COLO668 (cell line): Measurements from ENCODE around the gene DUSP22.
"Not testable (repeated sequence)": the region's sequence is repeated elsewhere in the genome, so short reads cannot be mapped to it uniquely, and the experiment has no call there.

Source experiments
- DNase-seq: peaks from one replicate; lab custom pipeline; 2025; ENCODE audit not compliant: unreplicated experiment; lab: John Stamatoyannopoulos, UW

The DUSP22 gene

DNA sequence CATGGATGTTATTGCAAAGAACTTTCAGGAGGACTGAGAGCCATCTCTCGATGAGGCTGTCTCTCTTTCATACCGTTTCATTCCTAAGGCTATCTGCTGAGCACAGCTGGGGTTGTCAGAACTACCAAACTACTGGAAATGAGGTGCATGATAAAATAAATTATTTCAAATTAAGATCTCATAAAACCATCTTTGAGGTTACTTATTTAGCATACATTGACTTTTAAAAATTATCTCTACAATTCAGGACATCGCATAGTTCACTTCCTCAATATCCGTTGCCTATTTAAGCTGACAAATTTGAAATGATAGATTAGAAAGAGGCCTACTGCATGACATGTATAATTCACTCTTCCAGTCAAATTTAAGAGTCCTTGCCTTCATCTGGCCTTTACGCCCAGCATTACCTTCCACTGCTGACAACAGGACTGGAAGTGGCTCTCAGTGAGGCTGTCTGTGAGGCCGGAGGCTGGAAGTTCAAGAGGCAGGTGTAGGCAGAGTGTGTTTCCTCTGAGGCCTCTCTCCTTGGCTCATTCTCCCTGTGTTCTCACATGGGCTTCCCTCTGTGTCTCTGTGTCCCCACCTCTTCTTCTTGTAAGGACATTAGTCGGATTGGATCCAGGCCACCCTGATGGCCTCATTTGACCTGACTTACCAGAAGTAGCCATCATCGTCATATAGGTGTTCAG lies 12.8 kb upstream of the DUSP22 start:
- DNase-seq: no peak

DNA sequence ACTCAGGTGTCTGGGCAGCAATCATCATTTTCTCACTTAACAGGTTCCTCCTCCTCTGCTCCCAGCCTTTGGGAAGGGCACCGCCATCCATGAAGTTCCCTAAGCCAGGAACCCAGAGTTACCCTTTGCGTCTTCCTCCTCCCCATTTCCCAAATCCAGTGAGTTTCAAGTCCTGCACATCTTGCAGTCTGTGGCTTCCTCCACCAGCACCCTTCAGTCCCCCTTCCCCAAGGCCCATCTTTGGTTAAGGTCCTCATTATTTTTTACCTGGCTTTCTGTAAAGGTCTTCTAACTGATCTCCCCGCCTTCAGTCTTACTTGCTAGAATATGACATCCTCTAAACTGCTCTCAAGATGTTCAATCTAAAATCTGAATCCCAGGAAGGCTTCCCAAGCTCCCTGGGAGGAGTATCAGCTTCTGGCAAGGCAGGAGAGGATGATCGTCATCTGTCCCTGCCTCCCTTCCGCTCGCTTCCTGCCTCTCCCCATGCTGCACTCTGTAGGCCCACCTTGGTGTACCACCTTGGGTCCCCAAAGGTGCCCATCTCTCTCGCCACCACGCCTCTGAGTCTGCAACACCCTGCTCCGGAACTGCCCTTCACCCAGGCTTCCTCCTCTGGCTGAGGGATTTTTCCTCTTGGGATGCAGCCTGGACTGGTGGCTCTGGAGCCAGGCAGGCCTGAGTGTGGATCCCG lies 11.4 kb upstream of the DUSP22 start:
- DNase-seq: no peak

GRCh38 chr6:281469-282103 lies 10.7 kb upstream of the DUSP22 start:
- no peak for DNase-seq

DNA sequence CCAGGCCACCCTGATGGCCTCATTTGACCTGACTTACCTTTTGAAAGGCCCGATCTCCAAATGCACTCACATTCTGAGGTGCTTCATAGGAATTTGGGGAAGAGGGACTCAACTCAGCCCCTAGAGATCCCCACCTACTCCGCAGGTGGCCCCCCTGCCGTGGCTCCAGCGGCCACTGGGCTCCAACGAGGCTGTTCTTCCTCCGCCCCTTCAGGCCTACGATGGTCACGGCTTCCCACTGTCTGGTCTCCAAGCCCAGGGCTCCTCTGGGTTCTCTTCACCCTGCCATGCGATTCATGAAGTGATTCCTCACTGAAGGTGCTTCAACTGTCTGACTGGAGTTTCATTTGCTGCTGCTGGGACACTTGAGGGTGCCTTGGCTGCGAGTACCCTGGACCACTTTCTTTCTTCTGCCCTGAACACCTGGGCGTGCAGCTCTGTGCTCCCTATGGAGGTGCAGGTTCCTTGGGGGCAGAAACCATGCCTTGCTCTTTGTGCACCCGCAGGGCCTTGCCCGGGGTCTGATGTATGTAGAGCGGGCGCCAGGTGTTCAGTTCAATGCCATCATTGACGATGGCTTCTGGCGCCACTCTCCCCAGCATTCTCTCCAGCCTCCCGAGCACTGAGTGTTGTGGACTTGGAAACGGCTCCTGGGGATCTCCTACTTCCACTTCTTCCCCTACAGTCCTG lies 10.0 kb upstream of the DUSP22 start:
- DNase-seq: no peak

DNA sequence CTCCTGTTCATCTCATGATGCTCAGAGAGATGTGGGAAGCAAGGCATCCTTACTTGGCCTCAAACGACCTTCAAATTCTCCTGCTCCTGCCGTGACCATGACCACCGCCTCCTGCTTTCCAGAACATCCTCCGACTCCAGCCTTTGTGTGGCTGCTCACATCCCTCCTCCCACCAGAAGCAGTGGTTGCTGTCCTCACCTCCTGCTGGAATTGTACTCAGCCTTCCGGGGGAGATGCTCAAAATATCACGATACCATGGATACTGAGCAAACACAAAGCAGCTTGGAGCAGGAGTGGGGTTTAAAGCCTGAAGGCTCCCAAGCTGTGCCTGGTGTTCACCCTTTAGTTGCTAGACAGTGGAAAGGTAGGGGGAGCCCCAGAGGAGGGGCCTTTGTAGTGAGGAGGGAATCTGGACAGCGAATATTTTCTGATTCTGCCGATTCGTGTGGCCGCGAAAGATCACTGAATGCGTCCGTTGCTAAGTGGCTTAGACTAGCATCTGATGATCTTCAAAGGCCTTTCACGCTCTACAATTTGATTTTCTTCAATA lies 9.3 kb upstream of the DUSP22 start:
- DNase-seq: no peak

- DNase-seq: no peak
Observed at GRCh38 chr6:284486-284885, 7.8 kb upstream of the DUSP22 start.

DNA sequence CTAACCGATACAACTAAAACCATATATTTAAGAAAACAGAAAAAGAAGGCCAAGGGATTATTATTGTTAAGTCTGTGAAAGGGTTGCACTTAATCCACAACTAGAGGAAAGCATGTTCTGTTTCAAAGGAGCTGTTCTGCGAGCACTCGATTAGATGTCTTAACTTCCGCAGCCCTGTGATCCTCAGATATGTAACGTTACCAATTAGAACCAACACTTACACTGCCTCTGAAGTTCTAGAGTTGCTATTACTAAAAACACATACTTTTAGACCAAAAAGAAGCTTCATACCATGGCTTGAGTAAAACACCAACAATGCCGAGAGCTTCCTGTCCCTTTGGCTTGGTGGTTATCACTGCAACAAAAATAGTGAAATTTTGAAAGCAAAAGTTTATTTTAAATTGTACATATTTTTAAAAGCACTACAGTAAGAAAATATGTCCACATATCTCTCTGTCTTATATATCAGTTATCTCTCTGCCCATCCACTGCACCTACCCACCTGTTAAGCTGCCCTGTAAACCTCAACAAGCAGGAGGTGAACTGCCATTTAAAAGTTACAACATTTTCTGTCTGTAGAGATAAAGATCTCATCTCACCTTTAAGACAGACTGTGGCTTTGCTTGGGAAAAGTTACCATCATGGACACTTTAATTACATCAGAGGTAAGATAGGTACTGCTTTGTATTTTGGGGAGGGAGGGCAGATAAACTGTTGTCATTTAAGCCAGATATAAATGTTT lies 7.1 kb upstream of the DUSP22 start:
- no peak for DNase-seq

DNA sequence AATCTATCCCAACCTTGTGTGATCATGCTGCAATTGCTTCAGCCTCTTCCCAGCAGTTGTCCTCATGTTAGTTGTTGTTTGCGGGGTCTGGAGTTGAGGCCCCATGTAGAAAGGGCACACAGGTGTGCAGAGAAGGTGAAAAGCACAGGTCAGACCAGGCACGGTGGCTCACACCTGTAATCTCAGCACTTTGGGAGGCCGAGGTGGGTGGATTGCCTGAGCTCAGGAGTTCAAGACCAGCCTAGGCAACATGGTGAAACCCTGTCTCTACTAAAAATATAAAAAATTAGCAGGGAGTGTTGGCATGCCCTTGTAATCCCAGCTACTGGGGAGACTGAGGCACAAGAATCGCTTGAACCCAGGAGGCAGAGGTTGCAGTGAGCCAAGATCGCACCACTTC lies 6.4 kb upstream of the DUSP22 start:
- not testable (repeated sequence) for DNase-seq

GRCh38 chr6:286681-287488 lies 5.4 kb upstream of the DUSP22 start:
- DNase-seq: no peak

DNA sequence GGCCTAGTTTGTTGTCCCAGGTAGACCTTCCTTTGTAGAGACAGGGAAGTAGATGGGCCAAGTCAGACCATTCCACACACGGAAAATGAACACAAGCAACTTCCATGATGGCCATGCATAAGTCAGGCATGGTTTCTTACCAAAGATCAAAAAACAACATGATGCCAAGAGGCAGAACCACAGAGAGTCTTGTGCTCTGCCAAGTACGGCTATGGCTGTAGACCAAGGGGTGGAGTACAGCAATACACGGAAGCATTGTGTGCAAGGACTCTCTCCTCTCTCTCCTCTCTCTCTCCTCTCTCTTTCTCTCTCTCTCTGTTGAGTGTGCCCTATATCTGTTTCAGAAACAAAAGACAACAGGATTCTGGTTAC lies 4.8 kb upstream of the DUSP22 start:
- DNase-seq: no peak

DNA sequence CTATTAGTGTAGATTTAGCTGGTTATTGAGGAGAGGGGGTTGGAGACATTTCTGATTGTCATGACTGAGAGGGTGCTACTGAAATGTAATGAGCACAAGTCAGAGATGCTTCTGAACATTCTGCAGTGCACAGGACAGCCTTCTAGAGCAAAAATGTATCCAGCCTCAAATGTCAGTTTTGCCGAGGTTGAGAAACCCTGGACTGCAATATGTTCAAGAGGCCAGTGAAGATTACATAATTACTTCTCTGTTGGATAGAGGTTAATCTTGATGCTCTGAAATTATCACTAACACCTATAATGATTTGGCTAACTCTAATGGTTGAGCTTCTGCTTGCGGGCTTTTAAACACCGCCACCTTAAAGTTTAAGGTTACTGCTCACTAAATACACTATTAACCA lies 3.4 kb upstream of the DUSP22 start:
- no peak for DNase-seq

DNA sequence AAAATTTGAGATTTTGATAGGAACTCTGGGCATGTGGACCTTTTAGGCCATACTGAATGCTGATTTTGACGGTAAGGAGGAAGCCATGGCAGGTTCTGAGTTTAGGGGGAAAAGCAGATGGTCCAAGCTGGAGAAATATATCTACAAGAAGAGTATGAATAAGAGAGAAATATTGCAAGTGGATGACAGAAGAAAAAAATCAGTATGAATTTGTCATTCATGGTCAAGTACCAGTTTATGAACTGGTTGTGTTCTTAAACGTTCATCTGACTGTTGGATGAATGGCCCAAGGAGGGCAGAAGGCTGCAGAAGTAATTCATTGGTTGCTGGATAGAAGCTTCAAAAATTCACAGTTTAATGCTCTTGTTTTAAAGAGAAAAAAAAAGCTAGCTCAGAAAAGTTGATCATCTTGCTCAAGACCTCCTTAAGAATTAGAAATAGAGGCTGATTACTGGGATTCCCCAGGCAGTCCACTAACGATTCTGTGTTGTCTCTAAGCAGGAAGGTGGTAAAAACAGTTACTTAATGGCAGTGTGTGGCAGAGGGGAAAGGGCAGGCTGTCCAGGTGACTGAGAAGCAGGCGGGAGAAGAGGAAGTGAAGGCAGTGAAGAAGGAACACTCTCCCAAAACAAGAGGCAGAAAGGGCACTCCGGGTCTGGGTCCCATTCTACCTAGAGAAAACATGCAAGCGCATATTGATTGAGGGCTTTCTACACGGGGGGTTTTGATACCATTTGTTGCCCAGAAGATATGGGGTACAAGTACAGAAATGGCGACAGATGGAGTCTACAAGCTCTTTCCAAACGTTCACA lies 2.0 kb upstream of the DUSP22 start:
- no peak for DNase-seq

GRCh38 chr6:291204-291696 lies 1.0 kb upstream of the DUSP22 start:
- DNase-seq: no peak

DNA sequence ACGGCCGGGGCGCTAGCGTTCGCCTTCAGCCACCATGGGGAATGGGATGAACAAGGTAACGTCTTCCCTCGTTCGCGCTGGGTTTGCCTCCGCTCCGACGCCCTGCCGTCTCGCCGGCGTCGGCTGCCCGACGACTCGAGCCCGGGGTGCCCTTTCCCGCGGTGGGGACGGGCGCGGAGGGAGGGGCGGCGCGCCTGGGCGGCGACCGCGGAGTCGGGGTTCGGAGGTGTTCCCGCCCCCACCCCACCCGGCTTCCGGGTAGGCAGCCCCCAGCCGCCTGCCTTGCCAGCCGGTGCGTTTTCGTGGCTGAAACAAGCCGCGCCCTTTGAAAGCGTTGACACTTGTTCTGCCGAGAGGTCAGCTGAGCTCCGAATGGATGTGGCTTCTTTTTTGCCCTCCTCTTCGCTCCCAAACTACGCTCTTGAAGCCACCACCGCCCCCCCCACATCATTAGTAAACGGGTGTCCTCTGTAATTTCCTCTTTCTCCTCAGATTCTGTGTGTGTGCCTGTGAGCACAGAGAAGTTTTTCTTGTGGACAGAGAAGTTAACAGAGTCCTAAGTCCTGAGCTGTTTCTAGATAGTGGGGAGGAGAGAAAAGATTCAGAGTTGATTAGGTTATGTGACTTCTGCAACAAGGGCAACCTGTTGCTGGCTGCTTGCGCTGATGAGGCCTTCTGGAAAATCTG lies 362 bp downstream of the DUSP22 start:
- no peak for DNase-seq

- no peak for DNase-seq
Observed at GRCh38 chr6:293193-294174, 1.2 kb downstream of the DUSP22 start.

DNA sequence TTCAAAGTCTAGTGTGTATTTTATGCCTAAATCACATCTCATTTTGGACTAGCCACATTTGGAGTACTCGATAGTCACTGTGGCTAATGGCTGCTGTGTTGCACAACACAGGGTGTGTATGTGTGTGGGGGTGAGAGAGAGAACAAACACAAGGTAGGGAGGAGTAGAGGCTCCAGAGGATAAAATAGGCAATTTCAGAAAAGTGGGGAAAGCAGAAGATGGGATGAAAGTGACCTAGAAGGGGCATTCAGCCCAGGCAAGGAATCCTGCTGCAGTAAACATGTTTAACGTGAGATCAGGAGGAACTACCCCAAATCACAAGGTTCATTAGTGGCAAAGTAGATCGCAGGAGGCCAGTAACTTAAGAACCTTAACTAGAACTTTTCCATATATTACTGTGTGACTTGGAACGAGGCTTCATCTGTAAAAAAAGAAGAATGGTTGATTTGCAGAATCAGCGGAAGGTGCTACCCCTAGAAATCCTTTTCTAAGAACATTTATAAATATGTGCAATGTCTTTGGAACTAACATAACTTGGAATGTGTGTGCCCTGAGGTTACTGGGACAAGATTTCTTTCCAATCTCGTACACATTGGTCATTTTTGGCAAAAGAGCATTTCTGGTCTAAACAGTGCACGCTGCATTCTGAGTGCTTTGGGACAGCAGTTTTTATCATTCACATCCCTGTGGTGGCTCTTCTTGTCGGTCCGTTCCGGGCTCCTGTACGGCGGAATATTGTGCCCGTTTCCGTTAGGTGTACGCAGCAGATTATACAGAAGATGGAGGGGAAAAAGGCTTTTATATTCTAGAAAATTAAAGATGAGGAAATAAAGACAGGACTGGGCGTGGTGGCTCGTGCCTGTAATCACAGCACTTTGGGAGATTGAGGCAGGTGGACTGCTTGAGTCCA lies 2.6 kb downstream of the DUSP22 start:
- no peak for DNase-seq
